ENCODE results near the gene LDLR. TPM values are rescaled to one million over a fixed set of nuclear protein-coding genes. Genes with fewer than 3 reads are reported as not detected.
A peak's percentile ranks its signal among the peaks of the same experiment; 100 is the strongest.

The LDLR gene
- total RNA-seq, 1 donor from 2014 or later: 99.2 TPM

DNA sequence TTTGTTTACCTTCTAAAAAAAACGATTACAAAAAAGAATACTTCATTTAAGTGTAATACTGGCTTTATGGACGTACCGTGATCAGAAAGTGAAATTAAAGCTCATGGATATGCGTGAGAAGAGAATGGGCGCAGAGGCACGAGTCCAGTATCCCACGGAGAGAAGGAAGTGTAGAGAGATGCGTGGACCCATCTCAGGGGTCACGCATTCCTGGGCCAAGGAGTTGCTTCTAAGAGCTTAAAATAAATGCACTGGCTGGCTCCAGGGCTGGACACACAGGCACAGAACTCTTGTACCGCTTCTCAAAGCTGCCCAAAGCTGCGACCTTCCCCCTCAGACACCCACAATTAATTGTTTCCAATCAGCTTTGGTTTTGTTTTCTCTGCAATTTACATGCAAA lies 75.0 kb downstream of the LDLR start:
- Mint-ChIP-seq H3K27ac (no peak overlapping the region), H3K4me3 (no peak overlapping the region), H3K27me3 (ENCODE audit: low read depth) (no peaks in the 10 kb centered on the region), H3K36me3 (peaks cover 30% of the 10 kb centered on the region), H3K4me1 (peaks cover 4% of the 10 kb centered on the region), H3K9me3 (no peaks in the 10 kb centered on the region)
- DNase-seq (ENCODE audit: low spot score in 2 of 2, unreplicated experiment in 2 of 2): no peak
- TF ChIP-seq, protein P1, sequence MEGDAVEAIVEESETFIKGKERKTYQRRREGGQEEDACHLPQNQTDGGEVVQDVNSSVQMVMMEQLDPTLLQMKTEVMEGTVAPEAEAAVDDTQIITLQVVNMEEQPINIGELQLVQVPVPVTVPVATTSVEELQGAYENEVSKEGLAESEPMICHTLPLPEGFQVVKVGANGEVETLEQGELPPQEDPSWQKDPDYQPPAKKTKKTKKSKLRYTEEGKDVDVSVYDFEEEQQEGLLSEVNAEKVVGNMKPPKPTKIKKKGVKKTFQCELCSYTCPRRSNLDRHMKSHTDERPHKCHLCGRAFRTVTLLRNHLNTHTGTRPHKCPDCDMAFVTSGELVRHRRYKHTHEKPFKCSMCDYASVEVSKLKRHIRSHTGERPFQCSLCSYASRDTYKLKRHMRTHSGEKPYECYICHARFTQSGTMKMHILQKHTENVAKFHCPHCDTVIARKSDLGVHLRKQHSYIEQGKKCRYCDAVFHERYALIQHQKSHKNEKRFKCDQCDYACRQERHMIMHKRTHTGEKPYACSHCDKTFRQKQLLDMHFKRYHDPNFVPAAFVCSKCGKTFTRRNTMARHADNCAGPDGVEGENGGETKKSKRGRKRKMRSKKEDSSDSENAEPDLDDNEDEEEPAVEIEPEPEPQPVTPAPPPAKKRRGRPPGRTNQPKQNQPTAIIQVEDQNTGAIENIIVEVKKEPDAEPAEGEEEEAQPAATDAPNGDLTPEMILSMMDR (IDR thresholded peaks at IDR 0.05; ENCODE audit: unreplicated experiment): no peak

DNA sequence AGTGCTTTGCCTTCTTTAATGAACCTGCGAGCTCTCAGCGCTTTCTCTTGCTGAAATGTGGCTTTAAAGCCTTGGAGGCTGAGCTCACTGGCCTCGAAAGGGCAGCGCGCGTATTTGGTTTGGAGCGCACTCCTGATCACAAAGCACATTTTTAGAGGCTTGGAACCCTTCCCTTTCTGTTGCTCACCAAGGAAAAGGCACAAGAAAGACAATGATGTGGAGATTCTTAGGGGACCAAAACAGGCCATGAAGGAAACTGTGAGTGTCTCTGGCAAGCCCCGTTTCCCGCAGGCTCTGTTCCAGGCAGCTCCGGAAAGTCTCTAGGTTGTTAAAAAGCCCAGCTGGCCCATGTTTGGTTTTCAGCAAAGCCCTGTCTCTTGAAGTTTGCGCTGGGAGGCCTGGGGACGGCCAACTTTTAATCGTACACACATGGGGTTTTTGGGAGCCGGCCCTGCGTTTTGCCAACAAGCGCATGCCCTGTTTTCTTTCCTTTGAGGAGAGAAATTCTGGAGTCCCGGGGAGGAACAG lies 75.7 kb downstream of the LDLR start:
- H3K27ac Mint-ChIP-seq: peak overlapping the region; percentile 39
- DNase-seq (ENCODE audit: low spot score in 2 of 2, unreplicated experiment in 2 of 2): no peak
- H3K4me3 Mint-ChIP-seq: no peak overlapping the region
- H3K36me3 Mint-ChIP-seq: peaks cover 33% of the 10 kb centered on the region
- no peaks in the 10 kb centered on the region for H3K27me3 Mint-ChIP-seq (ENCODE audit: low read depth)
- no peaks in the 10 kb centered on the region for H3K4me1 Mint-ChIP-seq
- H3K9me3 Mint-ChIP-seq: no peaks in the 10 kb centered on the region
- TF ChIP-seq, protein P1 (IDR thresholded peaks at IDR 0.05; ENCODE audit: unreplicated experiment): no peak

DNA sequence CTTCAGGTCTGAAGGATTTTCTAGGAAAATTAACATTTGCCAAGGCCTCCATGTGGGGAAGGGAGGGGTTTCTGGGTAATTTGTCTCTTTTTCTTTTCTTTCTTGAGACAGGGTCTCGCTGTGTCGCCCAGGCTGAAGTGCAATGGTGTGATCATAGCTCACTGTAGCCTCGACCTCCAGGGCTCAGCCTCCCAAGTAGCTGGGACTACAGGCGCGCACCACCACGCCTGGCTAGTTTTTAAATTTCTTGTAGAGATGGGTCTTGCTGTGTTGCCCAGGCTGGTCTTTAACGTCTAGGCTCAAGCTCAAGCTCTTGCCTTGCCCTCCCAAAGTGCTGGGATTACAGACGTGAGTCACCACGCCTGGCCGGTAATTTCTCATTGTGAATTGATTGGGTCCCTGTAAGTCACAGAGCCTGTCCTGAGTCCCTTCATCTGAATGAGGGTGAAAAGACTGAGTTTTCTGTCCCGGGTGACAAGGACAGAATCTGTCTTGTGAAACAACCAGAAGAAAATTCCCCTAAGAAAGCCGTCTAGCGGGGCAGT lies 76.3 kb downstream of the LDLR start:
- no peak for DNase-seq (ENCODE audit: low spot score in 2 of 2, unreplicated experiment in 2 of 2)
- Mint-ChIP-seq H3K4me1 (no peaks in the 10 kb centered on the region), H3K9me3 (no peaks in the 10 kb centered on the region), H3K27me3 (ENCODE audit: low read depth) (no peaks in the 10 kb centered on the region), H3K27ac (peak overlapping the region; percentile 39), H3K4me3 (no peak overlapping the region), H3K36me3 (peaks cover 38% of the 10 kb centered on the region)
- TF ChIP-seq, protein P1 (IDR thresholded peaks at IDR 0.05; ENCODE audit: unreplicated experiment): no peak

DNA sequence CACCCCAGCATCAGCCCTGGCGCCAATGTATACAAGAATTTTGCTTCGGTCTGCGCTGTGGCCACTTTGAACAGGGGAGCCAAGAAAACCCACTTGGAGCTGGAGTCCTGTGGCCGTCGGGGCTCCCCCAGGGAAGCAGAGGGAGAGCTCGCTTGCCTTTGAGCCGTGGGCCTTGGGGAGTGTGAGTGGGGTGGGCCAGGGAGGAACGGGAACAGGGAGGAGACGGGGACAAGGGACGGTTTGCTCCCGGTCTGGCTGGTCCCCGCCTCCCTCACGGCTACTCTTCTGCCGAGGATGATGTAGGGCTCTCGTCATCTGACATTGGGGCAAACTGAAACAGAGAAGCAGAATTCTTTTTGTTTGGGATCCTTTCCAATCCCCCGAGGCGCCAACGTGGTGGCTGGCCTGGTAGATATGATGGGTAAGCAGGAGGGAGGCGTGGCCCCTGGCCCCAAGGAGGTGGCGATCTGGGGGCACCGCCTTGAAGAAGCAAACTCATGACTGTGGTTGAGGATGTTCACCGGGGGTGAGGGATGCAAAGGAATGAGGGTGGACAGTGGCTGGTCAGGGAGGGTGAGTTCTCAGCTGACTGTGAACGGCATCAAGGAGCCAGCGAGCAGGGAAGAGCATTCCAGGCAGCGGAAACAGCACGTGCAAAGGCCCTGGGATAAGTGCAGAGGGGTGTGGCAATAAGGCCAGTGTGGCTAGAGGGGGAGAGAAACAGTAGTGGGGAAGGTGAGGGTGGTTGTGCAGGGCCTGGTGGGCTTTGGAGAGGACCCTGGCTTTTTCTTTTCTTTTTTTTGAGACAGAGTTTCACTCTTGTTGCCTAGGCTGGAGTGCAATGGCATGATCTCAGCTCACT lies 77.2 kb downstream of the LDLR start:
- Mint-ChIP-seq H3K9me3 (no peaks in the 10 kb centered on the region), H3K4me3 (no peak overlapping the region), H3K27ac (no peak overlapping the region), H3K36me3 (peaks cover 38% of the 10 kb centered on the region), H3K27me3 (ENCODE audit: low read depth) (no peaks in the 10 kb centered on the region), H3K4me1 (no peaks in the 10 kb centered on the region)
- DNase-seq (ENCODE audit: low spot score in 2 of 2, unreplicated experiment in 2 of 2): no peak
- TF ChIP-seq, protein P1 (IDR thresholded peaks at IDR 0.05; ENCODE audit: unreplicated experiment): no peak

DNA sequence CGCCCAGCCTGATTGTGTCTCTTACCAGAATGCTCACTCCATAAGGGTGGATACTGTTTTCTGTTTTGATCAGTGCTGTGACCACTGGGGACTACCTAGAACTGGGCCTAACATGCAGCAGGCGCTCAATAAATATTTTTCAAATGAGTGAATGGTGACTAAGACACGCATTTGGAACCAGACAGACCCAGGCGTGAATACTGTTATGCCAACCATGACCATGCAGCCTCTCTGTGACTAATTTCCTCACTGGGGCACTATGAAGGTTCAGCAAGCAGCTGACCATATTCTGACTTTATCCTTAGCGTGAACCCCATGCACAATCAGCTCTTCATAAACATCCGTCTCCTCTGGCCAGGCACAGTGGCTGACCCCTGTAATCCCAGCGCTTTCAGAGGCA lies 79.3 kb downstream of the LDLR start:
- H3K27me3 Mint-ChIP-seq (ENCODE audit: low read depth): no peaks in the 10 kb centered on the region
- DNase-seq (ENCODE audit: low spot score in 2 of 2, unreplicated experiment in 2 of 2): no peak
- H3K36me3 Mint-ChIP-seq: peaks cover 45% of the 10 kb centered on the region
- no peak overlapping the region for H3K27ac Mint-ChIP-seq
- no peaks in the 10 kb centered on the region for H3K9me3 Mint-ChIP-seq
- TF ChIP-seq, protein P1 (IDR thresholded peaks at IDR 0.05; ENCODE audit: unreplicated experiment): no peak
- no peaks in the 10 kb centered on the region for H3K4me1 Mint-ChIP-seq
- no peak overlapping the region for H3K4me3 Mint-ChIP-seq

All from mesothelial cell of epicardium (in vitro differentiated cells).